Adrenal gland (tissue), 5 donors: ENCODE measurements around the gene OXSR1.

Experiments
- POLR2A ChIP-seq, 2 donors: fragments of 450-650 bp; IDR thresholded peaks; one replicate each; pipeline ENCODE4 v1.6.1; 2017; ENCODE audit warnings: antibody characterized with exemption in 2 of 2, mild to moderate bottlenecking in 2 of 2, moderate library complexity in 1 of 2
- TF ChIP-seq, protein P1 (sequence below), 6 experiments: fragments of 450-650 bp in 4 of 6; fragments of 200-600 bp in 2 of 6; sonication (generic) in 1 of 6; IDR thresholded peaks; 1 replicate in 5 of 6; 2 replicates in 1 of 6; pipeline versions ENCODE4 v1.5.1 to v1.8.0; 2016 to 2021; ENCODE audit warnings: antibody characterized with exemption in 6 of 6, mild to moderate bottlenecking in 2 of 6, moderate library complexity in 1 of 6
- donor health status: DM: no; HTN: no; CAD: no.

DNA sequence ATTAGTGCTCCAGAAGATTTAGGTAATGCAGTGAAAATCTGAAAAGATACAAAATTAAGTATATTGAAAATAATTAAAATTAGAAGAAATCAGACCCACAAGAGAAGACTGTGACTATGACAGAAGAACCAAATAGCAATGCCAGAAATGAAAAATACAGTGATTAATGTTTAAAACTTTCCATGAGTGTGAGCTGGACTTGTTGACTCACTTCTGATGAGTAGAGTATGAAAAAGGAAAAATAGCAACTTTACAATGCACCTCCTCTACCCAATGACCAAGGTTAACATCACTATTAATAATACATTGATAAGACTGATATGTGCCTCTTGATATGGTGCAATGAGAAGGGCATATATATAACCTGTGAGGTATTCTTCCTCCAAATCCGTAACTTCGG lies 60.9 kb downstream of the OXSR1 start:
- TF ChIP-seq, protein P1, sequence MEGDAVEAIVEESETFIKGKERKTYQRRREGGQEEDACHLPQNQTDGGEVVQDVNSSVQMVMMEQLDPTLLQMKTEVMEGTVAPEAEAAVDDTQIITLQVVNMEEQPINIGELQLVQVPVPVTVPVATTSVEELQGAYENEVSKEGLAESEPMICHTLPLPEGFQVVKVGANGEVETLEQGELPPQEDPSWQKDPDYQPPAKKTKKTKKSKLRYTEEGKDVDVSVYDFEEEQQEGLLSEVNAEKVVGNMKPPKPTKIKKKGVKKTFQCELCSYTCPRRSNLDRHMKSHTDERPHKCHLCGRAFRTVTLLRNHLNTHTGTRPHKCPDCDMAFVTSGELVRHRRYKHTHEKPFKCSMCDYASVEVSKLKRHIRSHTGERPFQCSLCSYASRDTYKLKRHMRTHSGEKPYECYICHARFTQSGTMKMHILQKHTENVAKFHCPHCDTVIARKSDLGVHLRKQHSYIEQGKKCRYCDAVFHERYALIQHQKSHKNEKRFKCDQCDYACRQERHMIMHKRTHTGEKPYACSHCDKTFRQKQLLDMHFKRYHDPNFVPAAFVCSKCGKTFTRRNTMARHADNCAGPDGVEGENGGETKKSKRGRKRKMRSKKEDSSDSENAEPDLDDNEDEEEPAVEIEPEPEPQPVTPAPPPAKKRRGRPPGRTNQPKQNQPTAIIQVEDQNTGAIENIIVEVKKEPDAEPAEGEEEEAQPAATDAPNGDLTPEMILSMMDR (IDR thresholded peaks at IDR 0.05), result no peak
- no peak for TF ChIP-seq POLR2A (IDR thresholded peaks at IDR 0.05)
